Hepatocyte (in vitro differentiated cells): ENCODE data around the gene CRACDL. TPM values are rescaled to one million over a fixed set of nuclear protein-coding genes. Genes with fewer than 3 reads are reported as not detected.

Experiments
- DNase-seq: peaks from one replicate; pipeline ENCODE4 v3.0.0-alpha.2; 2016; ENCODE audit warnings: low spot score
- H2AFZ ChIP-seq: fragments of 200-600 bp; sonication (generic); 2 replicates; pipeline ENCODE4 v1.6.0; 2016; ENCODE audit warnings: antibody characterized with exemption, mild to moderate bottlenecking
- H3K27ac ChIP-seq: fragments of 200-600 bp; sonication (generic); 2 replicates; pipeline ENCODE4 v1.5.1; 2016; ENCODE audit warnings: mild to moderate bottlenecking
- H3K27me3 ChIP-seq: fragments of 200-600 bp; sonication (generic); 2 replicates; pipeline ENCODE4 v1.6.1; 2016
- H3K36me3 ChIP-seq: fragments of 200-600 bp; sonication (generic); replicated peaks from 2 replicates; pipeline ENCODE4 v1.5.1; 2016; ENCODE audit warnings: low read depth; ENCODE audit not compliant: insufficient read depth
- H3K4me1 ChIP-seq: fragments of 200-600 bp; sonication (generic); 2 replicates; pipeline ENCODE4 v1.5.1; 2016; ENCODE audit warnings: mild to moderate bottlenecking, moderate library complexity; ENCODE audit not compliant: insufficient read depth
- H3K4me2 ChIP-seq: fragments of 200-600 bp; sonication (generic); 2 replicates; pipeline ENCODE4 v1.6.0; 2016
- H3K4me3 ChIP-seq: fragments of 200-600 bp; sonication (generic); 2 replicates; pipeline ENCODE4 v1.5.1; 2016; ENCODE audit warnings: mild to moderate bottlenecking
- H3K79me2 ChIP-seq: fragments of 200-600 bp; sonication (generic); 2 replicates; pipeline ENCODE4 v1.6.0; 2017; ENCODE audit warnings: mild to moderate bottlenecking
- H3K9me2 ChIP-seq: fragments of 200-600 bp; sonication (generic); replicated peaks from 2 replicates; pipeline ENCODE4 v1.6.0; 2017; ENCODE audit warnings: mild to moderate bottlenecking; ENCODE audit not compliant: insufficient read depth
- H3K9me3 ChIP-seq: fragments of 200-600 bp; sonication (generic); 2 replicates; pipeline ENCODE4 v1.5.1; 2016; ENCODE audit warnings: low read depth, mild to moderate bottlenecking
- H4K20me1 ChIP-seq: fragments of 200-600 bp; sonication (generic); 2 replicates; pipeline ENCODE4 v1.6.0; 2016; ENCODE audit warnings: mild to moderate bottlenecking; ENCODE audit not compliant: insufficient read depth, poor library complexity, severe bottlenecking
- EZH2 ChIP-seq: fragments of 200-600 bp; sonication (generic); IDR thresholded peaks from 2 replicates; pipeline ENCODE4 v1.6.1; 2016; ENCODE audit warnings: antibody characterized with exemption, mild to moderate bottlenecking, borderline replicate concordance
- EZH2phosphoT487 ChIP-seq: fragments of 200-600 bp; sonication (generic); IDR thresholded peaks from one replicate; pipeline ENCODE4 v1.6.1; 2018; ENCODE audit warnings: antibody characterized with exemption, mild to moderate bottlenecking, low read depth, moderate library complexity; ENCODE audit not compliant: unreplicated experiment, severe bottlenecking
- WGBS: methylation state at CpG from one replicate; pipeline ENCODE4 v1.1.6; 2016; ENCODE audit warnings: low lambda C conversion rate; ENCODE audit errors: missing lambda C conversion rate; 5-methylcytosine and 5-hydroxymethylcytosine counted together
- polyA plus RNA-seq: library from polyadenylated mRNA; unstranded; fragments of >200 nt; fragmentation: Nextera tagmentation; extraction: Ambion mirVana; gene quantifications from 2 replicates; pipeline ENCODE4 v1.2.1, GENCODE V29; 2016
- total RNA-seq: library from RNA; depleted of rRNA; stranded (reverse); fragments of >200 nt; gene quantifications from 2 replicates; pipeline ENCODE4 v1.2.3, GENCODE V29; 2014
- TF ChIP-seq, protein P1 (sequence below): fragments of 200-600 bp; sonication (generic); IDR thresholded peaks from 2 replicates; pipeline ENCODE4 v1.5.1; 2016; ENCODE audit warnings: antibody characterized with exemption, mild to moderate bottlenecking; ENCODE audit not compliant: poor library complexity

CRACDL gene
- total and polyA plus RNA-seq, 2 experiments from 2014 or later, result 0.47 to 1.4 TPM

DNA sequence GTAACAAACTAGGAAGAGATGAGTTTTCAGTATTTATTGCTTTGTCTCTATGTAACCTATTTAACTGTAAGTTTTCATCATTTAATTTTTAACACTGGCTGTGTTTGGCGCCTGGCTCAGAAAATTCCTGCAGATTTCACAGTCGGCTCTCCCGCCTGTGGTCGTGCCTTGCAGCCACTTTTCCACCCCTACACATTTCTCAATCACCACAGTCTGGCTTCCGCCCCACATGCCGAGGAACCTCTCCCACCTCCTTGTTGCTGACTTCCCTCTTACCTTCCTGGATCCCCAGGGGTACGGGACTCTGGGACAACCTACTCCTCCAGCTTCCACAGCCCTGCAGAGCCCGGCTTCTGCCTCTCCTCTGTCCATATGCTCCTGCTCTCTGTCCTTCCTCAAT lies 163.5 kb downstream of the CRACDL start:
- Histone ChIP-seq H3K4me3 (no peak overlapping the region), H3K27me3 (no peaks in the 10 kb centered on the region), H4K20me1 (no peaks in the 10 kb centered on the region), H3K9me3 (no peaks in the 10 kb centered on the region), H2AFZ (no peak overlapping the region), H3K79me2 (no peaks in the 10 kb centered on the region), H3K36me3 (no peaks in the 10 kb centered on the region), H3K4me2 (no peak overlapping the region), H3K4me1 (no peaks in the 10 kb centered on the region), H3K27ac (no peak overlapping the region), H3K9me2 (no peaks in the 10 kb centered on the region)
- 91% methylated on average over 8 of the region's 8 CpGs for WGBS
- DNase-seq, result no peak
- no peak for TF ChIP-seq EZH2
- no peak for TF ChIP-seq EZH2phosphoT487
- TF ChIP-seq, protein P1, sequence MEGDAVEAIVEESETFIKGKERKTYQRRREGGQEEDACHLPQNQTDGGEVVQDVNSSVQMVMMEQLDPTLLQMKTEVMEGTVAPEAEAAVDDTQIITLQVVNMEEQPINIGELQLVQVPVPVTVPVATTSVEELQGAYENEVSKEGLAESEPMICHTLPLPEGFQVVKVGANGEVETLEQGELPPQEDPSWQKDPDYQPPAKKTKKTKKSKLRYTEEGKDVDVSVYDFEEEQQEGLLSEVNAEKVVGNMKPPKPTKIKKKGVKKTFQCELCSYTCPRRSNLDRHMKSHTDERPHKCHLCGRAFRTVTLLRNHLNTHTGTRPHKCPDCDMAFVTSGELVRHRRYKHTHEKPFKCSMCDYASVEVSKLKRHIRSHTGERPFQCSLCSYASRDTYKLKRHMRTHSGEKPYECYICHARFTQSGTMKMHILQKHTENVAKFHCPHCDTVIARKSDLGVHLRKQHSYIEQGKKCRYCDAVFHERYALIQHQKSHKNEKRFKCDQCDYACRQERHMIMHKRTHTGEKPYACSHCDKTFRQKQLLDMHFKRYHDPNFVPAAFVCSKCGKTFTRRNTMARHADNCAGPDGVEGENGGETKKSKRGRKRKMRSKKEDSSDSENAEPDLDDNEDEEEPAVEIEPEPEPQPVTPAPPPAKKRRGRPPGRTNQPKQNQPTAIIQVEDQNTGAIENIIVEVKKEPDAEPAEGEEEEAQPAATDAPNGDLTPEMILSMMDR, result no peak

DNA sequence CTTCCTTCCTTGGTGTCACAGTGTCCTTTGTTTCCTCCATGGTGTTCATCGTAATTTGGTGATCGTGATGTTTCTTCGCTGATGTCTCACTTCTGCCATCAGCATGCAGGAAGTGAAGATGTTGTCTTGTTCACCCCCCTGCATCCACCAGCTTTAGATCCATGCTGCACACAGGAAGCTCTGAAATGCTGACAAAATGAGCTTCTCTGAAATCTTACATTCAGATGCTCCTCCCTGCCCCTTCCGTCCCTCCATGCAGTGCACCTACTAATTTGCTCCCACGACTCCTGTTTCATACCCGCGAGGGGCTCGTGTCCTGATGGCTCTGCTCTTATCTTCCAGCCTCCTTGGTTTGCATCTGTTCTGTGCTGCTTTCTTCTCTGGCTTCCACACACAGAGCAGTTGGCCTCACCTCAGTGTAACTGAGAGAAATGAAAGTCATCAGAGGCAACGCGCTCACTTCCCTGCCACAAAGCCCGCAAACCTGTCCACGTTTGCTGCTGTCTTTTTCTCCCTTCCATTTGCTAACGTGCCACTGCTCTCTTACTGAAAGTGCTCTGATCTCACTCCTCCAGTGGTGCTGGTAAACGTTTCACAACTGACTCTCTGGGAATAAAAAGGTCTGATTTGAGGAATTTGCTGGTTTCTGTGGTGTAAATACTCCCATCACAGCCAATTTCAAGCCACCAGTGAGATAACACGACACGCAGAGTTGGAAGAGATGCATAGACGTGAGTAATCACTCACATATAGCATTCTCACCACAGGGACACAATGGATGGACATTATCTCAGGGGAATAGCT lies 164.1 kb downstream of the CRACDL start:
- WGBS, result 69% methylated on average over 16 of the region's 17 CpGs
- Histone ChIP-seq H3K36me3 (no peaks in the 10 kb centered on the region), H2AFZ (no peak overlapping the region), H3K4me3 (no peak overlapping the region), H3K4me1 (no peaks in the 10 kb centered on the region), H3K9me2 (no peaks in the 10 kb centered on the region), H3K9me3 (no peaks in the 10 kb centered on the region), H3K27me3 (no peaks in the 10 kb centered on the region), H3K27ac (no peak overlapping the region), H3K79me2 (no peaks in the 10 kb centered on the region), H4K20me1 (no peaks in the 10 kb centered on the region), H3K4me2 (peak overlapping the region; percentile 19)
- DNase-seq, result no peak
- TF ChIP-seq, protein P1, result no peak
- TF ChIP-seq EZH2 (no peak), EZH2phosphoT487 (no peak)

DNA sequence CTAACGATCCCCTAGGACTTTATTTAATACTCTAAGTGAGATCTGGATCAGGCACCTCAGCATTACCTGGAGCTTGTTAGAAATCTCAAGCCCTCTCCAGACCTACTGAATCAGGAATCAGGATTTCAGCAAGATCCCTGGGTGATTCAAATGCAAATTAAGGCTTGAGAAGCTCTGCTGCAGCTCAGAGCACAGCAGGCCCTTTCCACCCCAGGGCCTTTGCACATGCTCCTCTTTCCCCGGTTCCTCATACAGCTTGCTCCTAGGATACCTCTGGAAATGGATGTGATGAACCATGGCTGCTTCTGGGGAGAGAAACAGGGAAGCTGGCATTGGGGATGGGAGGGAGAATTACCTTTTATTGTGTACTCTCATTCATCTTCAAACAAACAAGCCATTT lies 164.8 kb downstream of the CRACDL start:
- WGBS, result 93% methylated on average over 2 of the region's 2 CpGs
- H3K36me3 ChIP-seq, result no peaks in the 10 kb centered on the region
- H3K4me1 ChIP-seq, result no peaks in the 10 kb centered on the region
- H3K27me3 ChIP-seq, result no peaks in the 10 kb centered on the region
- TF ChIP-seq EZH2 (no peak), EZH2phosphoT487 (no peak)
- TF ChIP-seq, protein P1, result no peak
- no peaks in the 10 kb centered on the region for H4K20me1 ChIP-seq
- no peaks in the 10 kb centered on the region for H3K79me2 ChIP-seq
- H3K4me2 ChIP-seq, result no peak overlapping the region
- DNase-seq, result no peak
- H3K4me3 ChIP-seq, result no peak overlapping the region
- no peak overlapping the region for H3K27ac ChIP-seq
- H2AFZ ChIP-seq, result no peak overlapping the region
- H3K9me2 ChIP-seq, result no peaks in the 10 kb centered on the region
- no peaks in the 10 kb centered on the region for H3K9me3 ChIP-seq
